Lower leg skin (tissue), 3 donors: ENCODE measurements around the gene APOC4.

Source experiments
- CTCF ChIP-seq, 3 donors: fragments of 450-650 bp; IDR thresholded peaks; one replicate each; pipeline ENCODE4 v1.5.1; 2016; ENCODE audit warnings: antibody characterized with exemption in 3 of 3, mild to moderate bottlenecking in 3 of 3, moderate library complexity in 2 of 3
- POLR2A ChIP-seq, 2 donors: fragments of 450-650 bp; IDR thresholded peaks; one replicate each; pipeline ENCODE4 v1.6.1; 2016 to 2017; ENCODE audit warnings: antibody characterized with exemption in 2 of 2, mild to moderate bottlenecking in 1 of 2, moderate library complexity in 1 of 2

DNA sequence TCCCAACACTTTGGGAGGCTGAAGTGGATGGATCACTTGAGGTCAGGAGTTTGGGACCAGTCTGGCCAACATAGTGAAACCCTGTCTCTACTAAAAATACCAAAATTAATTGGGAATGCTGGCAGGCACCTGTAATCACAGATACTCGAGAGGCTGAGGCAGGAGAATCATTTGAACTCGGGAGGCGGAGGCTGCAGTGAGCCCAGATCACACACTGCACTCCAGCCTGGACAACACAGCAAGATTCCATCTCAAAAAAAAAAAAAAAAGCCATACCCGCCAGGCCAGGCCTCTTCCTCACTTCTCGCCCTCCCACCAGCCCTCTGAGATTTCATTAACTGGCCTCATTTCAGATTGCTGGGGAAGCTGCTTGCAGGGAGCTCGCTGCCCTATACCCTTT is 51.5 kb downstream of the APOC4 start:
- TF ChIP-seq CTCF (IDR thresholded peaks at IDR 0.05) (no peak), POLR2A (IDR thresholded peaks at IDR 0.05) (no peak)
